NB4 (cell line): ENCODE measurements around the gene MAGI1.

Source experiments
- CTCF ChIP-seq: IDR thresholded peaks from one replicate; pipeline ENCODE4 v1.5.1; 2012; ENCODE audit warnings: low read depth, low read length
- POLR2A ChIP-seq: IDR thresholded peaks from 2 replicates; pipeline ENCODE4 v1.6.1; 2011; ENCODE audit warnings: mild to moderate bottlenecking; ENCODE audit not compliant: insufficient read length; ENCODE audit errors: extremely low read depth

GRCh38 chr3:66041116-66041515 lies 2.4 kb upstream of the MAGI1 start:
- TF ChIP-seq CTCF (no peak), POLR2A (no peak)
